CD4-positive, alpha-beta T cell treated with Interleukin-2 at 100 ng/mL for 4 hours (primary cell): Measurements from ENCODE around the gene ATIC.

Experiments
- DNase-seq: peaks from one replicate; pipeline ENCODE4 v3.0.0-alpha.2; 2020; ENCODE audit warnings: low spot score

The ATIC gene

GRCh38 chr2:215361211-215361875 is 49.5 kb downstream of the ATIC start:
- no peak for DNase-seq

- no peak for DNase-seq
These were observed 50.2 kb downstream of the ATIC start for GRCh38 chr2:215361876-215362561.

- no peak for DNase-seq
These were observed 50.7 kb downstream of the ATIC start for GRCh38 chr2:215362562-215362904.

GRCh38 chr2:215363039-215363438 is 51.2 kb downstream of the ATIC start:
- DNase-seq: no peak

- DNase-seq: no peak
These were observed 51.8 kb downstream of the ATIC start for GRCh38 chr2:215363461-215364156.

GRCh38 chr2:215364157-215365155 is 52.6 kb downstream of the ATIC start:
- no peak for DNase-seq

- DNase-seq: no peak
These were observed 53.4 kb downstream of the ATIC start for GRCh38 chr2:215365184-215365658.

- no peak for DNase-seq
These were observed 54.7 kb downstream of the ATIC start for GRCh38 chr2:215366440-215367032.

- no peak for DNase-seq
These were observed 56.0 kb downstream of the ATIC start for GRCh38 chr2:215367662-215368492.

- no peak for DNase-seq
These were observed 56.6 kb downstream of the ATIC start for GRCh38 chr2:215368493-215368809.

- no peak for DNase-seq
These were observed 57.4 kb downstream of the ATIC start for GRCh38 chr2:215369181-215369760.

- no peak for DNase-seq
These were observed 58.5 kb downstream of the ATIC start for GRCh38 chr2:215370112-215370965.

GRCh38 chr2:215371915-215372897 is 60.3 kb downstream of the ATIC start:
- DNase-seq: no peak

- DNase-seq: no peak
These were observed 61.2 kb downstream of the ATIC start for GRCh38 chr2:215372968-215373649.

- DNase-seq: no peak
These were observed 62.1 kb downstream of the ATIC start for GRCh38 chr2:215374002-215374401.

GRCh38 chr2:215374642-215375466 is 63.0 kb downstream of the ATIC start:
- no peak for DNase-seq

GRCh38 chr2:215375467-215375830 is 63.6 kb downstream of the ATIC start:
- no peak for DNase-seq
